ENCODE measurements around the gene MAP3K14. TPM values are rescaled to one million over a fixed set of nuclear protein-coding genes. Genes with fewer than 3 reads are reported as not detected.

The MAP3K14 gene
- total RNA-seq, 1 donor from 2014 or later, result 8.7 TPM

DNA sequence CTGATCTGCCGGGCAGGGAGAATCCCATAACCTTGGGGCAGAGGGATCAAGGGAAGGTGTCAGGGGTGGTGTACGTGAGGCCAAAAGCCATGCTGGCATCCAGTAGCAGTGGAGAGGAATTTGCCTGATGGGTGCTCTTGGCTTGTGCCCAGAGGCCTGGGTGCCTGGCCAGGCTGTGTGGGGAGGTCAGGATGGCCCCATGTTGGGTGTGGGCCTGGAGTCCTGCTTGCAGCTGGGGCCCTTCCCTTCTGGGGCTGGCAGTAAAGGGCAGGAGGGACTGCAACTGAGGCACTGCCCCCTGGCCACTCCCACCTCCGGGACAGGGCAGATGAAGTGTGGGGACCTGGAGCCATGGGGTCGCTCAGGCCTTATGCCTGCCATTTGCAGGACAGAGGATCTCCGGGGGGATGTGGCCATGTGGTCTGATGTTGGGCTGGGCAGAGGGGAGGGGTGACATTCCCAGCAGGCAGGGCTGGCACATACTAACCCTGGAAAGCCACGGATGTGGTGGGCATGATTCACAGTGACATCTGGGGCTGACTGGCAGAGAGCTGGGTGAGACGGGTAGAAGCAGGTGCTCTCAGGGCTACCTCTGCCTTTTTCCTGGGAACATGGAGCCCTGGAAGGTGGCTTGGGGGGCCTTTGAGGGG lies 91.6 kb downstream of the MAP3K14 start:
- DNase-seq (ENCODE audit: low spot score), result no peak

DNA sequence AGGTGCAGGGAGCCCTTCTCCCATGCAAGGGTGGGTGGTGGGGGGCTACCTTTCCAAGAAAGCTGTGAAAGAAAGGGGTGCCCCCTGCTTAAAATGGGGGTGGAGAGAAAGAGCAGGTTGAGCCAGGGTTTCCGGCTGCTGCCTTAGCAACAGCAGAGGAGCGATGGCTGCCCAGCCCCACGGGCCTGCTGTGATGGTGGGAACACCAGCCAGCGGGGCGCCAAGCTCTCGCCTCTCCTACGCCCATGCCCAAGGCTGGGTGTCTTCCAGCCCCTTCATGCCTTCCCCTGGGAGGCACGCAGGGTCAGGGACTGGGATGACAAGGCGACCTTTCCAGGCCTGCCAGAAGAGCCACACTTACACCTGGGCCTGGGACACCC lies 92.2 kb downstream of the MAP3K14 start:
- DNase-seq (ENCODE audit: low spot score), result no peak

DNA sequence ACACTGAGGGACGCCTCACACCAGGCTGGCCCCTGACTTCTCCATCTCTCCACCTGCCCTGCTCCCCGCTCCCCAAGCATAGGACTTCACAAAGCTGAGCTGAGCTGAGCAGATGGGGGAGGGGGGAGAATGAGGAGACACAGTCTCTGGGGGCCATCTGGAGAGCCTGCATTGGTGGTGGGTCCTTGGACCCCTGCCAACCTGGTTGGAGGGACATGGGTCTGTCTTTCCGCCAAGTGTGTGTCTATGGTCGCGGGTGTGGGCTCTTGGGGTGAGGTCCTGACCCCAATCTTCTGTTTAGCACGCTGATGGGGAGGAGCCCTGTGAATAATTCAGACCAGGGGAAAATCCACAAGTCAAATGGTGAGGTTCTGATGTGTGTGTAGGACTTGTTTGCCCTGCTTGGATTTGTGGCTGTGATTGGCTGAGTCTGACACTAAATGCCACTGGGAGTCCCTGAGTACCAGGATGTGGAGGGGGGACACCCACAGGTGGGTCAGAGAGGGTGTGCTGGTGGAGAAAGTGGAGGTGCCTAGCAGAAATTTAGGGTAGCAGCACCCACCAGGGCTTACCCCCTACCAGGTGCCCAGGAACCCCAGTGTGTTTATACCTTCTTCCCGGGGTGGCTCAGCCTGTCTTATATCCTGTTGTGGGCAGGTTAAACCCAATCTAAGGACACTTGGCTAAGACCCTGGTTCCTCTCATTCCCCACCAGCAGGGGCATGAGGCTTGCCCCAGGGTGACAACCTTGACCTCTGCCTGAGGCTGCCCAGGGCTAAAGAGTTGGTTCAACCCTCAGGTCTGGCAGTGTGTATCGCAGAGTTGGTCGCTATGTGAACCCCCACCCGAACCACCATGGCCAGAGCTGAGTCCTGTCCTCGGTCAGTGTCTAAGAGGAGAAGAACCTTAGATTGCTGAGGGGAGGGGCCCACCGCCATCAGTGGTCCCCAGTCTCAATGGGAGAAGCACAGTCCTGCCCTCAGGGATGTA lies 93.0 kb downstream of the MAP3K14 start:
- no peak for DNase-seq (ENCODE audit: low spot score)

DNA sequence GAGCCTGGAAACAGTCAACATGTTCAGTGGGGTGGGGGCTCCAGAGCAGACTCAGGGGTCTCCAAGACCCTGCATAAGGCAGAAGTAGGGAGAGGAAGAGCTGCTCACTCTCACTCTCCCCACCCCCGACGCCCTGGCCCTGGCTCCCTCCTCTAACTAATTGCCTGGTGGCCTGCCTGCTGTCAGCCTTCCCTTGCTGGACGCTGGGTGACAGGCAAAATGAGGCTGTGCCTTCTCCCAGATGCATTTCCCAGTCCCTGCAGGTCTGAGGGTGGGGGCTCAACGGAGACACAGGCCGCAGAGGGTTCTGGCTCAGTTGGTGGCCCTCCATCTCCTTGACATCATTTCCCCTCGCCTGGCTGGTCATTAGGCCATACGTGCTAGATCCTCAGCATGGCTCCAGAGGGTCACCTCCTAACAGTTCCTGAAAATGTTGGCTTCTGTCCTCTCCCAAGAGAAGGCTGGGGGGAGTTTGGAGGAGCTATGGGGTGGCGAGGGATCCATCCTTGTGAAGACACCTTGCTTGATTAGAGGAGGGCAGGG lies 93.8 kb downstream of the MAP3K14 start:
- DNase-seq (ENCODE audit: low spot score), result no peak

DNA sequence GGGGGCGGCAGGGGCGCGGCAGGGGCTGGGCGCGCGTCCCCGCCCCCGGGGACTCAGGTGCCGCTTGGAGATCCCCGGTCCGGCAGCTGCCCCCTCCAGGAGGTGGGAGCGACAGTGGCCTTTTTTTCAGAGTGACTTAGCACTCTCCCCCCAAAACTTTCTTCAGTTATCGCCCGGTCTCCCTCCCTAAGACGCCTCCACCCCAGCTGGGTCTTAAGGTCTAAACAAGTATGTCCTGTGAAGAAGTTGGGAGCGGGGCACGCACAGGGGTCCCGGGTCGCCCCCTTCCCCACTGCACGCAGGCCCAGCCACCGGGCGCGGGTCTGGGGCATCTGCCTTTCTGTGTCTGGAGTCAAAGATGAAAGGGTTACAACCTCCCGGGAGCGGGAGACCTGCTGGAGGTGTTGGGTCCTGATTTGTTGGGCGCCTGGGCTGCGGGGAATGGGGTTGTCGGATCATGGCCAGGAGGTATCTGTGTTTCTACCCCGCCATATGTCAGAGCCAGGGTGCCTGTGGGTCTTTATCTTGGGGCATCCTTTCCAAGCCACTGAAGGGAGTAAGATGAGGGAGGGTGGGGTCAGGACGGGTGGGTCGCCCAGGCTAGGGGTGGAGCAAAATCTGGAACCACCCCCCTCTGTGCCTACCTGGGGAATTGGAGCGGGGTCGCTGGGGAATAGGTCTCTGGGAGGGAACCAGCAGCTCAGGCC lies 94.4 kb downstream of the MAP3K14 start:
- DNase-seq (ENCODE audit: low spot score), result no peak

DNA sequence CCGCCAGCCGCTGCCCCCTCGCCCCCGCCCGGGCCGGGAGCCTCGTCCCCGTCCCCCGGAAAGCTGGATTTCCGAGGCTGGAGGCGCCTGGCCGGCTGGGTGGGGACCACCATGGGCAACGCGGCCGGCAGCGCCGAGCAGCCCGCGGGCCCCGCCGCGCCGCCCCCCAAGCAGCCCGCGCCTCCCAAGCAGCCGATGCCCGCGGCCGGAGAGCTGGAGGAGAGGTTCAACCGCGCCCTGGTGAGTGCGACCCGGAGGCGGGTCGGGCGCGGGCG lies 94.9 kb downstream of the MAP3K14 start:
- no peak for DNase-seq (ENCODE audit: low spot score)

DNA sequence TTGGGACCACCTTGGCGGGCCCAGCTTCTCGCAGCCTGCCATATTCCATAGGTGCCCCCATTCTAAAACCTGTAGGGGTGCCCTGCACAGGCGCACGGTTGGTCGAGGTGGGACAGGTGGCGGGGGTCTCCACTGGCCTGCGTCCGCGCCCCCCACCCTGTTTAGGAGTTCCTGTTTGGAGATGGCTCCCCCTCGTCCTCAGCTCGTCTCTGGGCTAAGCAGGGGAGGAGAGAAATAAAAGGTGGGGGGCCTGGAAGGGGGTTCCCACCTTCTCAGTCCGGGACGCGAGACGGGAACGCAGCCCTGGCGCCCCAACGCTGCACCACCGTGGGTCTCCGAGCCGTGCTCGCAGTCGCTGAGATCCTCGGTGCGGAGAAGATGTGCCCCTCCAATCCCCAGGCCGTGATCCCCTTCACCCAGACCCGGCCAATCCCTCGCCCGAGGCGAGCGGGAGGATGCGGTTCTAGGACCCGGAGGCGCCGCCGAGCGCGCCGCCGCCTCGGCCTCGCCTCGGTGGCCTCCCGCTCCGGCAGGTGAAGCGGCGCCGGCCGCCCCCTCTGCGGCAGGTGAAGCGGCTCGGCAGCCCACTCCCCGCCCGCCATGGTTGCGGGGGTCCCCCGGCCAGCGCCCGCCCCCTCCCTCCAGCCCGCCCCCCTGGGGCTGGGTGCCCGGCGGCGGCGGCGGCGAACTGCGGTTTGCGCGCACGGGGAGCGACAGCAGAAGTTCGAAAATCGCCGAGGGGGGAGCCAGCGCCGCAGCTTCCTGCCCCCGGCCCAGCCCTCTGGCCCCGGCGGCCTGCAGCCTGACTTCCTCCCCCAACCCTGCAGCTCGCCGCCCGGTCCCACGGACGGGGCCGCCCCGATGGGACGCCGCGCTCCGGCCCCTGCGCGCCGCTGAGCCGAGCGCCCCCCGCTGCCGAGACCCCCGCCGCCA lies 95.5 kb downstream of the MAP3K14 start, which contains the start of gene FMNL1:
Gene FMNL1, plus strand, starts transcription at position 805 of the 933 bp plus-strand sequence. CDS start 240 bp downstream, outside the sequence.
- DNase-seq (ENCODE audit: low spot score), result no peak

DNA sequence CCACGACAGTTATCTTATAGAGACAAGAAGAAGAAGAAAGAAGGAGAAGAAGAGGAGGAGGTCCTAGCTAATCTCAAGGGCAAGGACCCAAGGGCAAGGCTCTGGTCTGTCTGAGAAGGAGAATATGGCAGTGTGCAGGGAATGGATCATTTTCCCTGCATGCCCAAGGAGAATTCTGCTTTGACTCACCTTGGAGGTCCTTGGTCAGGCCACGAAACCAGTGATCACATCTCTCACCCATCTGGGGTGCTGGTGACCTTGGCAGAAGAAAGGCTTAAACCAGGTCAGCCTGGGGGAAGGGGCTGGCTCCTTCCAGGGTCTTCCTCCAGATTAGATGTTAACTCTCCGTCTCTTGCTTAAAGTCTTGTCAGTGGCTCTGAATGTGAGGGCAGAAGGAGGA lies 96.7 kb downstream of the MAP3K14 start:
- no peak for DNase-seq (ENCODE audit: low spot score)

DNA sequence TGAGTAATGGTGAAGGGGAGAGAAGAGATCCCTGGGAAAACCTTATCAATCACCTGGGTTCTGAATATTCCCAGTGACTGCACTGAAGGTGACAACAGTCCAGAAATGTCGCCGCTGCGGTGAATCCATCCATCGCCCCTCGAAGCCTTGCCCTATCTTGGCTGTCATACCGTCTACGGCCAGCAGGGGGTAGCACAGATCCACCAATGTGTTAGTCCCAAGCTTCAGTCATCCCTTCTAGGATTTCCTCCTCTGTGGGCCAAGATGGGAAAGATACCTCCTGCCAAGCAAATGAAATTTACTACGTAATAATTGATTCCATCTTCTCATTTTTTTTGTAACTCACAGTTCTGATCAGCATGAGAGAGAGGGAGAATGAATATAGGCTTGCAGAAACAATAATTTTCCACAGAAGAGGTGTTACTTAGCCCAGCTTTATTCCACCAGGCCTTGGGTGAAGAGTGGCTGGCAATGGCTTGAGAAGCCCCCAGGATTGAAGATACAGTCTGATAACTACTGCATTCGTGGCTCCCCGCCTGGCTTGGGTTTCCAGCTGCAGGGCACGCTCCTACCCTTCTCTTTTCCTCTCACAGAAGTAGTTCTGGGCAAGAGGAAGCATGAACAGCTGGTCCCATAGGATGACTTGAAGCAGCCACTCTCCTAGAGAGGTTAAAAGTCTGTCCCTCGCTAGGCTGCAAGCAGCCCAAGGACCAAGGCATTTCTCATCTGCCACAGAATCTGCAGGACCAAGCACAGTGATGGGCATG lies 97.7 kb downstream of the MAP3K14 start:
- no peak for DNase-seq (ENCODE audit: low spot score)

Other genes starting within 250 kb of the MAP3K14 start
- gene PLCD3, start 184.5 kb downstream of the MAP3K14 start, total RNA-seq, result 64.2 TPM
- gene ACBD4, start 181.3 kb downstream of the MAP3K14 start, total RNA-seq, result 10.9 TPM
- 42.1 TPM for gene HEXIM1, start 168.5 kb downstream of the MAP3K14 start, total RNA-seq
- gene HEXIM2, start 155.1 kb downstream of the MAP3K14 start, total RNA-seq, result 5.1 TPM
- gene FMNL1, start 95.1 kb downstream of the MAP3K14 start, total RNA-seq, result 51.2 TPM
- not detected for gene SPATA32, start 54.9 kb downstream of the MAP3K14 start, total RNA-seq
- gene ARHGAP27, start 115.8 kb upstream of the MAP3K14 start, total RNA-seq, result 27.3 TPM
- gene PLEKHM1, start 173.7 kb upstream of the MAP3K14 start, total RNA-seq, result 51.2 TPM